Upper lobe of left lung (tissue), 4 donors: ENCODE data around the gene LAMA2.

ENCODE experiments used
- EP300 ChIP-seq, 4 donors: sonication (generic); formaldehyde crosslinking; IDR thresholded peaks; one replicate each; pipeline ENCODE4 v1.5.1; 2017; ENCODE audit warnings: antibody characterized with exemption in 4 of 4, control low read depth in 2 of 4
- TF ChIP-seq, protein P1 (sequence below), 6 experiments: fragments of 450-650 bp in 4 of 6; fragments of 200-600 bp in 2 of 6; sonication (generic) in 2 of 6; IDR thresholded peaks; one replicate each; pipeline ENCODE4 v1.5.1; 2016 to 2019; ENCODE audit warnings: antibody characterized with exemption in 6 of 6

DNA sequence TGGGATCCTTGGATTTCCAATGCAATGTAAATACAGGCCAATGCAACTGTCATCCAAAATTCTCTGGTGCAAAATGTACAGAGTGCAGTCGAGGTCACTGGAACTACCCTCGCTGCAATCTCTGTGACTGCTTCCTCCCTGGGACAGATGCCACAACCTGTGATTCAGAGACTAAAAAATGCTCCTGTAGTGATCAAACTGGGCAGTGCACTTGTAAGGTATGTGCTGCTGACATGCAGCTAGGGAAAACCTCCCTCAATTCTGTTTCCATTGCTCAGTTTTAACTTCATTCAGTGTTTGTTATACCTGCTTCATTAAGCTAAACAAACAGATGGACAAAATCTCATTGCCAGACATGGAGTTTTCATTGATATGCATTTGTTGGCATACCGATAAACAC, 429.9 kb downstream of the LAMA2 start:
- TF ChIP-seq, protein P1, sequence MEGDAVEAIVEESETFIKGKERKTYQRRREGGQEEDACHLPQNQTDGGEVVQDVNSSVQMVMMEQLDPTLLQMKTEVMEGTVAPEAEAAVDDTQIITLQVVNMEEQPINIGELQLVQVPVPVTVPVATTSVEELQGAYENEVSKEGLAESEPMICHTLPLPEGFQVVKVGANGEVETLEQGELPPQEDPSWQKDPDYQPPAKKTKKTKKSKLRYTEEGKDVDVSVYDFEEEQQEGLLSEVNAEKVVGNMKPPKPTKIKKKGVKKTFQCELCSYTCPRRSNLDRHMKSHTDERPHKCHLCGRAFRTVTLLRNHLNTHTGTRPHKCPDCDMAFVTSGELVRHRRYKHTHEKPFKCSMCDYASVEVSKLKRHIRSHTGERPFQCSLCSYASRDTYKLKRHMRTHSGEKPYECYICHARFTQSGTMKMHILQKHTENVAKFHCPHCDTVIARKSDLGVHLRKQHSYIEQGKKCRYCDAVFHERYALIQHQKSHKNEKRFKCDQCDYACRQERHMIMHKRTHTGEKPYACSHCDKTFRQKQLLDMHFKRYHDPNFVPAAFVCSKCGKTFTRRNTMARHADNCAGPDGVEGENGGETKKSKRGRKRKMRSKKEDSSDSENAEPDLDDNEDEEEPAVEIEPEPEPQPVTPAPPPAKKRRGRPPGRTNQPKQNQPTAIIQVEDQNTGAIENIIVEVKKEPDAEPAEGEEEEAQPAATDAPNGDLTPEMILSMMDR (IDR thresholded peaks at IDR 0.05), result no peak
- TF ChIP-seq EP300 (IDR thresholded peaks at IDR 0.05), result no peak
